GM23248 (cell line): ENCODE measurements around the gene PRSS2.

Experiments
- EZH2 ChIP-seq: fragments of 200-600 bp; sonication (generic); IDR thresholded peaks from 2 replicates; pipeline ENCODE4 v1.6.1; 2018; ENCODE audit warnings: antibody characterized with exemption, mild to moderate bottlenecking; ENCODE audit not compliant: insufficient read depth, poor library complexity, severe bottlenecking
- EZH2phosphoT487 ChIP-seq: fragments of 200-600 bp; sonication (generic); IDR thresholded peaks from 2 replicates; pipeline ENCODE4 v1.6.1; 2018; ENCODE audit warnings: antibody characterized with exemption, moderate library complexity, mild to moderate bottlenecking, low read depth; ENCODE audit not compliant: insufficient read depth

DNA sequence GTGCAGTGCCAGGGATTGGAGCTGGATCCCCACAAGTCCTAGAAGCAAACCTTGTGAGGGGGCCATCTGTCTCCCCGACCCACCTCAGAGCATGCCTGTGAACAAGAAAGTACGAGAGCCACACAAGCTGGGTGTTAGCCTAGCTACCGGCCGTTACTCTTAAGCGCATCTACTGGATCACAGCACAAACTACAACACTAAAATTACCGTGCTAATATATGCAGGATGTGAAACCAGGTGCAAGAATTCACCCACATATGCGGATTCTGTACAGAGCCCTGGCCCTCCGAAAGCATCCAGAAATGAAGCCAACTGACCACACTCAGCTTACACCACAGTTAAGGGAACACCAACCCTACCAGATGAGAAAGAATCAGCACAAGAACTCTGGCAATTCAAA lies 37.5 kb upstream of the PRSS2 start:
- TF ChIP-seq EZH2 (no peak), EZH2phosphoT487 (no peak)
